HG03095 (cell line): Measurements from ENCODE around the gene LIME1.

ENCODE experiments used
- ATAC-seq: cut with Tn5 transposase; IDR thresholded peaks from one replicate; pipeline ENCODE4 v1.9.1; 2021; ENCODE audit warnings: moderate library complexity; ENCODE audit not compliant: unreplicated experiment

LIME1 gene

GRCh38 chr20:63748934-63749270 is 12.4 kb downstream of the LIME1 start:
- ATAC-seq: no peak

DNA sequence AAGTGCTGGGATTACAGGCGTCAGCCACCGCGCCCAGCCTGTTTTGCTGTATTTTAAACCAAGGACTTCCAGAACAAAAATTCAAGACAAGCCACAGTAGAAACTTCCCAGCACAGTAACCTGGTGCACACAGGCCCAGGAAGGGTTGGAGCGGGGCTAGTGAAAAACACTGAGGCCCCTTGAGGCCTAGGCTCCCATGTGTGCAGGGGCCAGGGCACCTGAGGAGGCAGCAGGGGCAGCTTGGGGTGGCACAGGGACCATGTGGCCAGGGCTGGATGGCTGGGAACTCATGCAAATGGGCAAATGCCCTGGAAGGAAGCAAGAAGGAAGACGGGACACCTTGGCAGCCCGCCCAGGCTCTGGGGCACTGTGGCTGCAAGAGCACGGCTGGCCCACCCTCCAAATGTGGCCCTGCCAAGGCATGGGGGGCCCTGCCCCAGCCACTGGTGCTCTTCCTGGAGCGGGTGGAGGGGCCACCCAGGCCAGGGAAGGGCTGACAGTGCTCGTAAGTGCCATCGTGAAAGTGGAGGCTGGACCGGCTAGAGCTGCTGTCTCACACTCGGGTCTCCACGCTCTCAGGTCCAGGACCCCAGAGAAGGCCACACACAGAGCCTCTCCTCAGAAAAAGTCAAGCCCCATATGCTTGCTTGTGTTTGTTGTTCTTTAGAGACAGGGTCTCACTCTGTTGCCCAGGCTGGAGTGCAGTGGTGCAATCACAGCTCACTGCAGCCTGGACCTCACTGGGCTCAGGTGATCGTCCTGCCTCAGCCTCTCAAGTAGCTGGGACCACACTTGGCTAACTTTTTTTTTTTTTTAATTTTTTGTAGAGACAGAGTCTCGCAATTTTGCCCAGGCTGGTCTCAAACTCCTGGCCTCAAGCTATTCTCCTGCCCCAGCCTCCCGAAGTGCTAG is 13.4 kb downstream of the LIME1 start:
- no peak for ATAC-seq

DNA sequence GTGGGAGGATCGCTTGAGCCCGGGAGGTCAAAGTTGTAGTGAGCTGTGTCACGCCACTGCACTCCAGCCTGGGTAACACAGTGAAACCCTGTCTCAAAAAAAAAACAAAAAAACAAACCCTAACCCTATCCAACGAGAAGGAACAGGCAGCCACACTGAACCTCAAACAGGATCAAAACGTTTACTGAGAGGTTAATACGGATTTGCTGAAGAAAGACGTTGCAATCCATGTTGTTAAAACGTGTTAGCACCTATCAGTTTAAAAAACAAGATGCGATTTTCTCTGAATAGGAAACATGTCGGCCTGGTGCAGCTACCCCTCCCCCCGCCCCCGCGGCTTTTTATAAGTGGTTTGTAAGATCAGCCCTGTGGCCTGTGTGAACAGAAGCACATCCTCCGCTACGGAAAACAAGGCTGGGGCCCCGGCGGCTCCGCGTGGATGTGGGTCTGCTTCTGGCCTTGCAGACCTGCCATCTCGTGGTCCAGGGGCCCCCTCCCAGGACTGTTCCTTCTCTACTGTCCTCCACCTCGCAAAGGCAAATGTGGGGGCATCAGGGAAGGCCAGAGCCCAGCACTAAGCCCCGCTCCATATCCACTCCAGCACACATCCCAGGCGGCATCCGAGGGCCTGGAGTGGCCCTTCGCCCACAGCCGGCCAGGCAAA is 14.5 kb downstream of the LIME1 start:
- ATAC-seq: no peak

DNA sequence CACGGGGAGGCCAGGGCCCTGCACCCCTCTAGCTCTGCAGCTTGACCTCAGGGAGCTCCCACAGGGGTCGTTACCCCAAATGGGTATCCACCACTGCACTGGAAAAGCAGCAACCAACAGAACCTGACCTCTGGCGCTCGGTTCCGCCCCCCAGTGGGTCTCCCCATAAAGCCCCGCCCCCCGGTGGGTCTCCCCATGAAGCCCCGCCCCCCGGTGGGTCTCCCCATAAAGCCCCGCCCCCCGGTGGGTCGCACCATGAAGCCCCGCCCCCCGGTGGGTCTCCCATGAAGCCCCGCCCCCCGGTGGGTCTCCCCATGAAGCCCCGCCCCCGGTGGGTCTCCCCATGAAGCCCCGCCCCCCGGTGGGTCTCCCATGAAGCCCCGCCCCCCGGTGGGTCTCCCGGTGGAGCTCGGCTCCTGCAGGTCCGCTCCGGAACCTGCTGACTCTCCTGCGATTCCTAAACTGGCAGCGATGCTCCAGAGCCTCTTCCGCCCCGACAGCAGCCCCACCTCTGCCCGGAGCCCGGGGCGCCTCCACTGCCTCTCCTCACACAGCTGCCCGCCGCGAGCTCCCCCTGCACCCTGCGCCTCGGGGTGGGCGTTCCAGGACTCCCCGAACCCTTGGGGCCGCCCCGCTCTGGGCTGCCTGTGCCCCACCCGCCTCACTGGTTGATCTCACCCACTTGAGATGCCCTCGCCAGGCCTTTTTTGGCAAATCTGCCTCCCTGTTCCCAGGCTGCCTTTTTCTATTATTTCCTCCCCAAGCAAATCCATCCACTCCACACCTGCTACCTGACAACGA is 15.2 kb downstream of the LIME1 start:
- no peak for ATAC-seq

DNA sequence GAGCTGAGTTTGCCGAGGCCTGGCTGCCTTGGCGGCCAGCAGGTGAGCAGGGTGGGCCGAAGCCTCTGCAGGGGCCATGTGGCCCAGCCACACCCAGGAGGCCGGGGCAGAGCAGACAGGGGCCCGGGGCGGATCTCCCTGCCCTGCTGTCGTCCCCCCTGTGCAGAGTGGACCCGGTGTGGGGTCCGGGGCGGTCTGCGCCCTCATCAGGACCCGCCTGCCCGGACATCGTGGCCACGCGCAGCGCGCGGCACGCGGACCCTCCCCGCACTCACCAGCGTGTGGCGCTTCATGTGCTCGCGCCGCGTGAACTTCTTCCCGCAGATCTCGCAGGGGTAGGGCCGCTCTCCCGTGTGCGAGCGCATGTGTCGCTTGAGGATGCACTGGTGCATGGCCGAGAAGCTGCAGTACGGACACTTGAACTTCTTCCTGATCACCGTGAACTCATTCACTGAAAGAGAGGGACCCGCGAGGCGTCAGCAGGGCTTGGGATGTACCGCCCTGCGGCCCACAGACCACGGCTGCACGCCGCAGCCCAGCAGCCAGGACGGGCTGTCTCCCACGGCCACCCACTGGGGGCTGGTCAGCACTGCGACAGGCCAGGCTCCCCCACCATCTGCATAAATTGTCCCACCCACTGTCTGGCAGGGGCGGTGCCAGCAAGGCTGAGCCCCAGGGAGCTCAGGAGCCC is 16.1 kb downstream of the LIME1 start:
- no peak for ATAC-seq

GRCh38 chr20:63753381-63753780 is 16.9 kb downstream of the LIME1 start:
- ATAC-seq: no peak

DNA sequence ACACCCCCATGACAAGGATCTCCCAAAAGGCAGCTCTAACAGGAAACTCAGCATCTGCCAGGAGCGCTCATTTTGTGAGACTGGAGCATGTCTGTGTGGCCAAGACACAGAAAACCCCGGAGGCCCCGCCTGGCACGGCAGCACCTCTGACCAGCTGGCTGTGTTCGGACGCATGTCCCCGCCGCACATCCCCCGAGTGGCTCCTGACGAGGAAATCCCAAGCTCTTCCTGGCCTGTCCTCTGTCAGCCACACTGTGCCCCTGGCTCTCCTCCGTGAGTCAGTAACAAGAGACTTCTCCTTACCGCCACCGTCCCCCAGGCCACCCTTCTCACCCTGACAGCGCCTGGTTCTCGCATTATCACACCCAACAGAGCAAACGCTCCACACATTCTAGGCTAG is 17.5 kb downstream of the LIME1 start:
- ATAC-seq: no peak

GRCh38 chr20:63755933-63756647 is 19.6 kb downstream of the LIME1 start:
- no peak for ATAC-seq

- ATAC-seq: no peak
Measured at GRCh38 chr20:63756648-63756991, 20.2 kb downstream of the LIME1 start.

DNA sequence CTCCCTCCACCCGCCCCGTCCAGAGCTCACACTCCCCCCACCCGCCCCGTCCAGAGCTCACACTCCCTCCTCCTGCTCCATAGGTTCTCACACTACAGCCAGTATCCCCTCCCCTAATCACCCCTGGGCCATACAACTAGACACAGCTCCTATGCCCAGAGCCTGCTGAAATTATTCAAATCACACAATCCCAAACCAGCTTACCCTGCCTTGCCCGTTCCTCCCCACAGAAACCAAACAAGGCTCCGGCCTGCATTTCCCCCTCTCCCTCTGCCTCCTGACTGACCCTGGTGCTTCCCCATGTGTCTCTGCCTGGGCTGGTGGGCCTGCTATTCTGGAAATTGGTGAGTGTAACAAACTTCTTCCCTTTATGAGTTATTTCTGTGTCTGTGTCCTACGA is 21.7 kb downstream of the LIME1 start:
- no peak for ATAC-seq

- no peak for ATAC-seq
Measured at GRCh38 chr20:63759377-63759901, 23.0 kb downstream of the LIME1 start.

GRCh38 chr20:63765082-63765873 is 28.8 kb downstream of the LIME1 start:
- no peak for ATAC-seq

GRCh38 chr20:63765902-63766301 is 29.4 kb downstream of the LIME1 start:
- no peak for ATAC-seq

- ATAC-seq: no peak
Measured at GRCh38 chr20:63766695-63767426, 30.4 kb downstream of the LIME1 start.

GRCh38 chr20:63767456-63767855 is 31.0 kb downstream of the LIME1 start:
- ATAC-seq: no peak

- ATAC-seq: no peak
Measured at GRCh38 chr20:63767886-63768285, 31.4 kb downstream of the LIME1 start.

DNA sequence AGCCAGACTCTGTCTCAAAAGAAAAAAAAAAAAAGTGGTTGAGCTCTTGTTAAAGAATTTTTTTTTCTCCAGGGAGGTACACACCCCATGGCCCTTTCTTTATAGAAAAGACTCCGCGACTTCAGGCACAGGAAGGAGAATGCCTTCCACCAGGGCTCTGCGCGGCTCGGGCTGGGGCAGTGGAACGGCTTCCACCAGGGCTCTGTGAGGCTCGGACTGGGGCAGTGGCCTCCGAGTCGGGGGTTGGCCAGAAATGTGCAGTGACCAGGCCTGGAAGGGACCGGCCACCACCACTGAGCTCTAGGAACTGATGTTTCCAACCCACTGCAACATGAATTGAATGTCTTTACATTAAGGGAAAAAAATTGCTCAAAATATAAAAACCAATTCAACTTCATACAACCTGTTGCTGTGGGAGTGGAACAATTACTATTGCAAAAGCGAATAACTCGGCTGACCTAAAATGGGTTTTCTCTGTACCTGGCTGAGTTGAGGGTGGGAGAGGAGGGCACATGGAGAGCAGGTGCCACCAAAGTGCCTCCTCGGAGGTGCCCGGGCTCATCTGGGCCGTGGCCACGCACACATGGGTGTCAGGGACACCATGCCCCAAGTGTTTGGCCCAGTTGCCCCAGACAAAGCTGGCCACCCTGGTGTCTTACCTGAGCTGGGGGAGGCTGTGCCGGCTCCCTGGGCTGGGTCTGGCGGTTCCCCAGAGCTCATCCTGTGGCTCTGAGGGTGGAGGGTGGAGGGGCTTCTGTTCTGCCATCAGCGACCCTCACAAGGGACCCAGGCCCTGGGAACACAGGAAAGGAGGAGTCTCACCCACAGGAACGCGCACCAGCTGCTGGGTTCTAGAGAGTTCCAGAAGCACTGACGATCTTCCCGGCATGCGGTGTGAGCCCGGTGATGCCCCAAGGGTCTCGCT is 32.4 kb downstream of the LIME1 start:
- no peak for ATAC-seq
